Heart left ventricle (tissue), 13 donors: ENCODE measurements around the gene DNTT.

Experiments used
- POLR2A ChIP-seq, 2 donors: fragments of 450-650 bp; IDR thresholded peaks; one replicate each; pipeline ENCODE4 v1.6.1; 2017; ENCODE audit warnings: antibody characterized with exemption in 2 of 2, mild to moderate bottlenecking in 2 of 2, moderate library complexity in 2 of 2
- TF ChIP-seq, protein P1 (sequence below), 12 donors: fragments of 200-600 bp; sonication (generic) in 4 of 12; IDR thresholded peaks; one replicate each; pipeline versions ENCODE4 v1.5.0 to v1.8.0; 2018 to 2022; ENCODE audit warnings: antibody characterized with exemption in 12 of 12, mild to moderate bottlenecking in 5 of 12
- donor health status: ischemic (EF 13 %, LVEDD 7.1; RV severe dilation, severe dysfunction).
- donor health status: DM: no; HTN: yes; CAD: no.
- donor health status: DM: no; HTN: no; CAD: no.
- donor health status: ischemic (EF 25% LVEDD 6.9; RV normal size, moderate dysfunction).
- donor health status: ischemic (EF 25% LVEDD 5.7; RV mildly dilated, moderate dysfunction).
- donor health status: ischemic (EF 35%, LVEDD 5.7; RV mildly dilated, moderate dysfunction).
- donor health status: nonischemic (EF 11% LVEDD 7.7; RV severe dilation, severe dysfunction).
- donor health status: DM: yes; HTN: yes; CAD: no.
- donor health status: PGD.
- donor health status: ischemic (EF 29% LVEDD 5.4; RV normal size, mild dysfunction).
- donor health status: nonischemic (EF 23%, LVEDD 6.1; RV moderate dilation, normal function).

DNA sequence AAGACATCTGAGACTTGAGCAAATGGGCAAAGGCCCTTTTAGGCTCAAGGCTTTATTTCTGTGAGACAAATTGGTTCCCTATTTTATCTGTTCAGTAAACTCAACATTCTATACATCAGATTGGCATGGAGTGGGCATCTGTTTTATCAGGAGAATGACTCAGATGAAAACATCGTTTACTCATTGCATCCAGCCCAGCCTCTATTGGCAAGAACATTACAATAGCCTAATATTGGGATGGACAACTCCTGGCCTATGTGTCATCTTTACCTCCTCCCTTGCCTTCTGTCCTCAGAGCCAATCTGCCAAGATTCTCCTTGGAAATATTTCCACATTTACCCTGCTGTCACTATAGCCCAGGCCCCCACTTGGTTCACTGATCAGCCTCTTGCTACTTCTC, 27.4 kb upstream of the DNTT start:
- TF ChIP-seq, protein P1, sequence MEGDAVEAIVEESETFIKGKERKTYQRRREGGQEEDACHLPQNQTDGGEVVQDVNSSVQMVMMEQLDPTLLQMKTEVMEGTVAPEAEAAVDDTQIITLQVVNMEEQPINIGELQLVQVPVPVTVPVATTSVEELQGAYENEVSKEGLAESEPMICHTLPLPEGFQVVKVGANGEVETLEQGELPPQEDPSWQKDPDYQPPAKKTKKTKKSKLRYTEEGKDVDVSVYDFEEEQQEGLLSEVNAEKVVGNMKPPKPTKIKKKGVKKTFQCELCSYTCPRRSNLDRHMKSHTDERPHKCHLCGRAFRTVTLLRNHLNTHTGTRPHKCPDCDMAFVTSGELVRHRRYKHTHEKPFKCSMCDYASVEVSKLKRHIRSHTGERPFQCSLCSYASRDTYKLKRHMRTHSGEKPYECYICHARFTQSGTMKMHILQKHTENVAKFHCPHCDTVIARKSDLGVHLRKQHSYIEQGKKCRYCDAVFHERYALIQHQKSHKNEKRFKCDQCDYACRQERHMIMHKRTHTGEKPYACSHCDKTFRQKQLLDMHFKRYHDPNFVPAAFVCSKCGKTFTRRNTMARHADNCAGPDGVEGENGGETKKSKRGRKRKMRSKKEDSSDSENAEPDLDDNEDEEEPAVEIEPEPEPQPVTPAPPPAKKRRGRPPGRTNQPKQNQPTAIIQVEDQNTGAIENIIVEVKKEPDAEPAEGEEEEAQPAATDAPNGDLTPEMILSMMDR (IDR thresholded peaks at IDR 0.05) = no peak
- TF ChIP-seq POLR2A (IDR thresholded peaks at IDR 0.05) = no peak
